Epithelial cell of esophagus (primary cell): Measurements from ENCODE around the gene PPP1R9A.

ENCODE experiments used
- DNase-seq: peaks from one replicate; pipeline ENCODE4 v3.0.0; 2010; ENCODE audit warnings: low read depth
- H3K4me3 ChIP-seq: 2 replicates; pipeline ENCODE4 v1.5.1; 2011; ENCODE audit warnings: mild to moderate bottlenecking, low read length, control low read depth
- TF ChIP-seq, protein P1 (sequence below): IDR thresholded peaks from 2 replicates; pipeline ENCODE4 v1.5.1; 2011; ENCODE audit warnings: low read depth, mild to moderate bottlenecking, low read length, control low read depth, inconsistent platforms; ENCODE audit not compliant: insufficient read depth; ENCODE audit errors: missing control alignments

PPP1R9A gene

DNA sequence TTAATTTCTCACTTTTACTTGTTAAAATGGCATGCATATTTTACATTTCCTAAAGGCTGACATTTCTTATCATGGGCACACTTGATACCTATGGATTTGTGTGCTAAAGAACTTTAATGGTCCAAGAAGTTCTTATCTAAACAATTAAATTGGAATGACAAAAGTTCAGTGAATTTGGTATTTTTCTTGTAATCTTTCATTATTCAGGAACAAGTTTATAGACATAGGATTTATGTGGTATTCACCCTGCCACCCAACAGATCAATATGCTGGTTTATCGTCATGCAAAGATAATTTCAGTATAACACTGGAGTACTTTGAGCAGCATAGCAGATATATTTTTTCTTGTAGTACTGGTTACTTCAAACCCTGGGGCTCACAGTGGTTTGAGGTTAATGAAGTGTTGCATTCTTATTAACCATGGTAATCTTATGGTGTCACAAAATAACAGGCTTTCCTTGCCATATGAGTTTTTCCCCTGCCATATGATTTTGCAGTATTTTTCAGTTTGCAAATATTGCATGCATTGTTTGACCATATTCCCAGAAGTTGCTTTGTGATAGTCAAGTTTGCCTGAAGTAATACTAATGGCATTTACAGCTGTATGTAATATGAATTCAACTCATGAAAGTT, 148.8 kb downstream of the PPP1R9A start:
- TF ChIP-seq, protein P1, sequence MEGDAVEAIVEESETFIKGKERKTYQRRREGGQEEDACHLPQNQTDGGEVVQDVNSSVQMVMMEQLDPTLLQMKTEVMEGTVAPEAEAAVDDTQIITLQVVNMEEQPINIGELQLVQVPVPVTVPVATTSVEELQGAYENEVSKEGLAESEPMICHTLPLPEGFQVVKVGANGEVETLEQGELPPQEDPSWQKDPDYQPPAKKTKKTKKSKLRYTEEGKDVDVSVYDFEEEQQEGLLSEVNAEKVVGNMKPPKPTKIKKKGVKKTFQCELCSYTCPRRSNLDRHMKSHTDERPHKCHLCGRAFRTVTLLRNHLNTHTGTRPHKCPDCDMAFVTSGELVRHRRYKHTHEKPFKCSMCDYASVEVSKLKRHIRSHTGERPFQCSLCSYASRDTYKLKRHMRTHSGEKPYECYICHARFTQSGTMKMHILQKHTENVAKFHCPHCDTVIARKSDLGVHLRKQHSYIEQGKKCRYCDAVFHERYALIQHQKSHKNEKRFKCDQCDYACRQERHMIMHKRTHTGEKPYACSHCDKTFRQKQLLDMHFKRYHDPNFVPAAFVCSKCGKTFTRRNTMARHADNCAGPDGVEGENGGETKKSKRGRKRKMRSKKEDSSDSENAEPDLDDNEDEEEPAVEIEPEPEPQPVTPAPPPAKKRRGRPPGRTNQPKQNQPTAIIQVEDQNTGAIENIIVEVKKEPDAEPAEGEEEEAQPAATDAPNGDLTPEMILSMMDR: no peak
- DNase-seq: no peak
- H3K4me3 ChIP-seq: no peak overlapping the region

DNA sequence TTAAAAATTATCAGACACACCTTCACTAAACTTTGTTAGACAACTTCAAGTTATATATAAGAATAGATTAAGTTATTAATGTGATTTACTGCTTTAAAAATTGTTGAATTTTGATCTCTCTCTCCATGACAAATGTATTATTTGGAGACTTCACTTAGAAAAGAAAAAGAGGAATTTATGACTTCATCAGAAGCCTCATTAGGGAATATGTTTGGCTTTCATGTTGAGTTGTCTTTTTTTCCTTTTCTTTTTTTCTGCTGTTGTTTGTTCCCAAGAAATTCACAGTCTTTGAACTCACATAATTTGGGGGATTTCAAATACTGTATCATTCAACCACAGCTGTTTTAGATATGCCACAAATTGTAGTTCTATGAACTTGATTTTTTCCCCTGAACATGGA, 149.5 kb downstream of the PPP1R9A start:
- TF ChIP-seq, protein P1: no peak
- H3K4me3 ChIP-seq: no peak overlapping the region

DNA sequence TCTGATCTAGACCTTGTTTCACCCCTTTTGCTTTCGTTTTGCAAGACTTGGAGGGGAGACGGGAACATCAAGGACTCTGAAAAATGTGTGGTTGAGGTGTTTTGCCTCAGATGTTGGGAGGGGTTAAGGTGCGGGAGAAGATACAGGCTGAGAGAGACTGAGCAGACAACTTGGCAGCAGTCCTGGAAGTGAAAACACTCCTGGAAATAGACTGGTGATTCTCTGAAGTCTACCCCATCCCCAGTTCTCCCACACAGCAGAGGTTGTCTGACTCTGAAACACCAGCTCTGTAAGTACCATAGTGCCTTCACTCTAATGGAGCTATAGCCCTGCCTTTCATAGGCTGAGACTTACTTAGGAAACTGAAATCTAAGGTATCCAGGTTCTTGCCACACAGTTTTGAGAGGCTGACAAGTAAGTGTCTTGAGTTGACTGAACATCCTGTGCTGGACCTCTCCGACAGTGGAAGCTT, 152.5 kb downstream of the PPP1R9A start:
- H3K4me3 ChIP-seq: no peak overlapping the region
- TF ChIP-seq, protein P1: no peak
- DNase-seq: no peak

More for the DNA sequence above, 149.5 kb downstream of the PPP1R9A start:
- no peak for DNase-seq

DNA sequence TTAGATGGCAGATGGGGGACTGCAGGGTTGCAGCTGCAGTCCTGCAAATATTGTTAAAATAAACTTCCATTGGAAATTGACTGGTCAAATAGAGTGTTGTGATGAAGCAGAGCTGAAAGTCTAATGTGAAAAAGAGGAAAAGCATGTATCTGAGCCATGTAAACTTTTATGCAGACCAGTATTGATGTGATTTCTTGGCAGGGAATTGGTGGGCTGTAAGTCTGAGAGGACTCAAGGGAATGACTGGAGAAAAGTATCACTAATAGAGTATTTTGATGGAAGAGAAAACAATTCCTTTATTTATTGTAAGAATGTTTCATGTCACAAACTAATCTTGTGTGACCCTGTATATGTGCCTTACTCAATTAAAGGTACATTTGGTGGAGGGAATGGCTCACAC, 155.5 kb downstream of the PPP1R9A start:
- TF ChIP-seq, protein P1: no peak
- no peak overlapping the region for H3K4me3 ChIP-seq
- DNase-seq: no peak

DNA sequence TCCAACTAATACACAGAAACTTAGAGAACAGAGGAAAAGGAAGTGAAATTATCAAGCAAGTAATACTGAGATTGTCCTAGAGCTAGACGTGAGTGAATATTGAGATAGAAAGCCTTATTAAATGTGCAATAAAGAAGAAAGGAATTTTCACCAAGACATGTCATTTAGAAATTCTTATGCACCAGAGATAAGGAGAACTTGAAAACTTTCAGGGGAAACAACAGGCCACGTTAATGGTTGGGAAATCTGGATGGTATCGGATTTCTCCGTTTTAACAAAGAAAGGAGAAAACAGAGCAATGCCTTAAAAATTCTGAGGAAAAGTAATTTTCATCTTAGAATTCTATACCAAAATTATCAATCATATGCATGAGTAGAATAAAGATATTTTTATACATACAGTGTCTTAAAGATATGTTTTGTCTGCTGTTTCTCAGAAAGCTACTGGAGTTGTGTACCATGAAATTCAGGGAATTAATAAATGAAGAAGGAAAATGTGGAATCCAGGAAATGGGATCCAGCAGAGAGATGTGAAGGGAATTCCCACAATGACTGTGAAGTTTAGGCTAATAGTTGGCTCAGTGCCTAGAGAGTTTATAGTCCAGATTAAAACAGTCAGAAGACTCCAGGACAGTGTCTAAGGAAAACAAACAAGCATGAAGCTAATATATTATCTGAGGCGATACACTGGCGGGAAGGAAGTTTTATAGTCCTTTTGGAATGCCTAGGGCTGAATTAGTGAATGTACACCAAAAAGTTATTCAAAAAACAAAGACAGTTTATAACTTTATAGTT, 159.5 kb downstream of the PPP1R9A start:
- TF ChIP-seq, protein P1: no peak
- DNase-seq: peak; percentile 42
- no peak overlapping the region for H3K4me3 ChIP-seq

DNA sequence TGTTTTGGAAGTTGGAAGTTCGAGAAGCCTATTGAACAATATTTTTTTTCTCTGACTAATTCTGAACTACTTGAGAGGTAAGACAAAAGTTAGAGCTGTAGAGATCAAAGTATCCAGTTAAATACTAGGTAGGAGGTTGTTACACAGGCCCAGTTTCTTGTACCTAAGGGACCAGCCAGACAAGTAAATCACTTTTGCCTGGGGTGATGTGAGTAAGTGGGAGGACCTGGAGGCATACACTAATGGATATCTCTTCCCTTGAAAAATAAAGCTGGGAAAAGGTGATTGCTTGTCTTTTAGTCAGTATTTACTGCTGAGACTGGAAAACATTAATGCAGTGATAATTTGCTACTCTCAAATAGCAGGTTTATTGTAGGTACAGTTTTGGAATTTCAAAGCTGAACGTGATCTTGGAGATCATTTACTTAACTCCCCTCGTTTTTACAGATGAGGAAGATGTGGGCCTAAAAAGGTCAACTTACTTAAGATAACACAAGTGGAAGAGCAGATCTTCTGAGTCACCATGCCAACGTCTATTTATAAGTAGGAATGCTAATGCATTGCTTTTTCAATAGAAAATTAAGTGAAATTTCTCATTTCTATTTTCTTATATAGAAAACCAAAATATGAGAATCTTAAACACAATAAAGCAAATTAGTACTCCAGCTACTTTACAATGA, 181.3 kb downstream of the PPP1R9A start:
- peak; percentile 29 for DNase-seq
- H3K4me3 ChIP-seq: no peak overlapping the region
- TF ChIP-seq, protein P1: no peak
